ENCODE results near the gene TMEM129.

- TF ChIP-seq CTCF (conservative IDR thresholded peaks at IDR 0.05): no peak
- TF ChIP-seq EZH2 (IDR thresholded peaks at IDR 0.05; ENCODE audit: low read depth): no peak
These were observed 5.9 kb downstream of the TMEM129 start for GRCh38 chr4:1715002-1715758.

Data from PC-9 (cell line).